Keratinocyte (primary cell): ENCODE data around the gene ARL15.

Experiments
- CTCF ChIP-seq, 3 experiments: IDR thresholded peaks in 1 of 3; conservative IDR thresholded peaks in 1 of 3; optimal IDR thresholded peaks in 1 of 3; 2 replicates in 2 of 3; 3 replicates in 1 of 3; pipeline versions ENCODE3 to v1.5.1; 2011; ENCODE audit warnings: low read length in 3 of 3, mild to moderate bottlenecking in 3 of 3, moderate library complexity in 2 of 3, control low read depth in 1 of 3, inconsistent platforms in 1 of 3; ENCODE audit not compliant: insufficient read depth in 2 of 3; ENCODE audit errors: extremely low read depth in 1 of 3
- EZH2 ChIP-seq: IDR thresholded peaks from one replicate; pipeline ENCODE4 v1.6.1; 2012; ENCODE audit warnings: inconsistent platforms, mild to moderate bottlenecking, low read length, moderate library complexity

GRCh38 chr5:54294097-54294667 lies 16.2 kb downstream of the ARL15 start:
- TF ChIP-seq EZH2 (no peak), CTCF (optimal IDR thresholded peaks at IDR 0.05 in 1 of 3, IDR thresholded peaks at IDR 0.05 in 1 of 3, conservative IDR thresholded peaks at IDR 0.05 in 1 of 3; ENCODE audit: extremely low read depth in 1 of 3, insufficient read depth in 2 of 3, low read length in 3 of 3) (no peak)
